ENCODE measurements around the gene SCRN1.

DNA sequence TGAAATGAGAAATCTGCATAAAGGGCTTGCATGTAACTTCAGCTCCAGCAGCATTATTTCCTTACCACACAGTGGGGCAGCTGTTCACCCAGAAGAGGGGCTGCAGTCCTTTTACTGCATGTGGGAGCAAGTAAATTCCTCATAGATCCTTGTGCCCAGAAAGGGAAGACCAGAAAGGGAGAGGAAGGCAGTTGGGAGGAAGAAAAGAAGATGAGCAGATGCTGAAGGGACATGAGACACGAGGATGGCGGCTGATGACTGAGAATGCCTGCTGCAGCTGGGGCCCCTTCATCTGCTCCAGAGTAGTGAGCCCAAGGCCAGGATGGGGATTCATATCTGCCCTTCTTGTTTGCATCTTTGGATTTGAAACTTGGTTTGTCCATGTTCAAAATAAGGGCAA lies 102.8 kb downstream of the SCRN1 start:
- TF ChIP-seq ZSCAN20 (CRISPR knock-in tag; IDR thresholded peaks at IDR 0.05; ENCODE audit: borderline replicate concordance), result no peak
- no peak for TF ChIP-seq ZNF274 (CRISPR knock-in tag; IDR thresholded peaks at IDR 0.05)
- no peak for TF ChIP-seq POLR2A (IDR thresholded peaks at IDR 0.05; ENCODE audit: insufficient read depth in 1 of 2, low read depth in 2 of 2, low read length in 2 of 2)
- TF ChIP-seq, protein P1, sequence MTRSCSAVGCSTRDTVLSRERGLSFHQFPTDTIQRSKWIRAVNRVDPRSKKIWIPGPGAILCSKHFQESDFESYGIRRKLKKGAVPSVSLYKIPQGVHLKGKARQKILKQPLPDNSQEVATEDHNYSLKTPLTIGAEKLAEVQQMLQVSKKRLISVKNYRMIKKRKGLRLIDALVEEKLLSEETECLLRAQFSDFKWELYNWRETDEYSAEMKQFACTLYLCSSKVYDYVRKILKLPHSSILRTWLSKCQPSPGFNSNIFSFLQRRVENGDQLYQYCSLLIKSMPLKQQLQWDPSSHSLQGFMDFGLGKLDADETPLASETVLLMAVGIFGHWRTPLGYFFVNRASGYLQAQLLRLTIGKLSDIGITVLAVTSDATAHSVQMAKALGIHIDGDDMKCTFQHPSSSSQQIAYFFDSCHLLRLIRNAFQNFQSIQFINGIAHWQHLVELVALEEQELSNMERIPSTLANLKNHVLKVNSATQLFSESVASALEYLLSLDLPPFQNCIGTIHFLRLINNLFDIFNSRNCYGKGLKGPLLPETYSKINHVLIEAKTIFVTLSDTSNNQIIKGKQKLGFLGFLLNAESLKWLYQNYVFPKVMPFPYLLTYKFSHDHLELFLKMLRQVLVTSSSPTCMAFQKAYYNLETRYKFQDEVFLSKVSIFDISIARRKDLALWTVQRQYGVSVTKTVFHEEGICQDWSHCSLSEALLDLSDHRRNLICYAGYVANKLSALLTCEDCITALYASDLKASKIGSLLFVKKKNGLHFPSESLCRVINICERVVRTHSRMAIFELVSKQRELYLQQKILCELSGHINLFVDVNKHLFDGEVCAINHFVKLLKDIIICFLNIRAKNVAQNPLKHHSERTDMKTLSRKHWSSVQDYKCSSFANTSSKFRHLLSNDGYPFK (CRISPR knock-in tag; IDR thresholded peaks at IDR 0.05; ENCODE audit: borderline replicate concordance), result no peak
- TF ChIP-seq, protein P2, sequence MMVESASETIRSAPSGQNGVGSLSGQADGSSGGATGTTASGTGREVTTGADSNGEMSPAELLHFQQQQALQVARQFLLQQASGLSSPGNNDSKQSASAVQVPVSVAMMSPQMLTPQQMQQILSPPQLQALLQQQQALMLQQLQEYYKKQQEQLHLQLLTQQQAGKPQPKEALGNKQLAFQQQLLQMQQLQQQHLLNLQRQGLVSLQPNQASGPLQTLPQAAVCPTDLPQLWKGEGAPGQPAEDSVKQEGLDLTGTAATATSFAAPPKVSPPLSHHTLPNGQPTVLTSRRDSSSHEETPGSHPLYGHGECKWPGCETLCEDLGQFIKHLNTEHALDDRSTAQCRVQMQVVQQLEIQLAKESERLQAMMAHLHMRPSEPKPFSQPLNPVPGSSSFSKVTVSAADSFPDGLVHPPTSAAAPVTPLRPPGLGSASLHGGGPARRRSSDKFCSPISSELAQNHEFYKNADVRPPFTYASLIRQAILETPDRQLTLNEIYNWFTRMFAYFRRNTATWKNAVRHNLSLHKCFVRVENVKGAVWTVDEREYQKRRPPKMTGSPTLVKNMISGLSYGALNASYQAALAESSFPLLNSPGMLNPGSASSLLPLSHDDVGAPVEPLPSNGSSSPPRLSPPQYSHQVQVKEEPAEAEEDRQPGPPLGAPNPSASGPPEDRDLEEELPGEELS (CRISPR knock-in tag; IDR thresholded peaks at IDR 0.05), result no peak
- TF ChIP-seq, protein P3, sequence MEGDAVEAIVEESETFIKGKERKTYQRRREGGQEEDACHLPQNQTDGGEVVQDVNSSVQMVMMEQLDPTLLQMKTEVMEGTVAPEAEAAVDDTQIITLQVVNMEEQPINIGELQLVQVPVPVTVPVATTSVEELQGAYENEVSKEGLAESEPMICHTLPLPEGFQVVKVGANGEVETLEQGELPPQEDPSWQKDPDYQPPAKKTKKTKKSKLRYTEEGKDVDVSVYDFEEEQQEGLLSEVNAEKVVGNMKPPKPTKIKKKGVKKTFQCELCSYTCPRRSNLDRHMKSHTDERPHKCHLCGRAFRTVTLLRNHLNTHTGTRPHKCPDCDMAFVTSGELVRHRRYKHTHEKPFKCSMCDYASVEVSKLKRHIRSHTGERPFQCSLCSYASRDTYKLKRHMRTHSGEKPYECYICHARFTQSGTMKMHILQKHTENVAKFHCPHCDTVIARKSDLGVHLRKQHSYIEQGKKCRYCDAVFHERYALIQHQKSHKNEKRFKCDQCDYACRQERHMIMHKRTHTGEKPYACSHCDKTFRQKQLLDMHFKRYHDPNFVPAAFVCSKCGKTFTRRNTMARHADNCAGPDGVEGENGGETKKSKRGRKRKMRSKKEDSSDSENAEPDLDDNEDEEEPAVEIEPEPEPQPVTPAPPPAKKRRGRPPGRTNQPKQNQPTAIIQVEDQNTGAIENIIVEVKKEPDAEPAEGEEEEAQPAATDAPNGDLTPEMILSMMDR (CRISPR knock-in tag; IDR thresholded peaks at IDR 0.05), result no peak
- no peak for TF ChIP-seq GTF2F1 (IDR thresholded peaks at IDR 0.05; ENCODE audit: low read length)

Data from HepG2 (cell line).